GM18909 (cell line): ENCODE data around the gene WWOX.
A peak's percentile ranks its signal among the peaks of the same experiment; 100 is the strongest.

Experiments
- ATAC-seq: cut with Tn5 transposase; IDR thresholded peaks from one replicate; pipeline ENCODE4 v1.9.1; 2021; ENCODE audit warnings: mild to moderate bottlenecking; ENCODE audit not compliant: unreplicated experiment, poor library complexity

The WWOX gene

GRCh38 chr16:78102122-78102660 lies 2.7 kb downstream of the WWOX start:
- no peak for ATAC-seq

- ATAC-seq = no peak
Observed at GRCh38 chr16:78102865-78103264, 3.4 kb downstream of the WWOX start.

GRCh38 chr16:78105517-78105916 lies 6.1 kb downstream of the WWOX start:
- ATAC-seq = no peak

- ATAC-seq = no peak
Observed at GRCh38 chr16:78106686-78107085, 7.2 kb downstream of the WWOX start.

GRCh38 chr16:78108451-78108850 lies 9.0 kb downstream of the WWOX start:
- no peak for ATAC-seq

- ATAC-seq = no peak
Observed at GRCh38 chr16:78113258-78113657, 13.8 kb downstream of the WWOX start.

- ATAC-seq = no peak
Observed at GRCh38 chr16:78115659-78116058, 16.2 kb downstream of the WWOX start.

GRCh38 chr16:78116946-78117345 lies 17.5 kb downstream of the WWOX start:
- ATAC-seq = no peak

- no peak for ATAC-seq
Observed at GRCh38 chr16:78117391-78117790, 17.9 kb downstream of the WWOX start.

GRCh38 chr16:78118469-78119025 lies 19.1 kb downstream of the WWOX start:
- ATAC-seq = no peak

- peak; percentile 83 for ATAC-seq
Observed at GRCh38 chr16:78122774-78123315, 23.4 kb downstream of the WWOX start.

- ATAC-seq = no peak
Observed at GRCh38 chr16:78125112-78125844, 25.8 kb downstream of the WWOX start.

- no peak for ATAC-seq
Observed at GRCh38 chr16:78126662-78127061, 27.2 kb downstream of the WWOX start.

GRCh38 chr16:78127130-78127529 lies 27.7 kb downstream of the WWOX start:
- ATAC-seq = no peak

GRCh38 chr16:78128913-78129312 lies 29.5 kb downstream of the WWOX start:
- ATAC-seq = no peak

- ATAC-seq = no peak
Observed at GRCh38 chr16:78129349-78129748, 29.9 kb downstream of the WWOX start.

GRCh38 chr16:78130083-78130608 lies 30.7 kb downstream of the WWOX start:
- no peak for ATAC-seq

GRCh38 chr16:78130950-78131349 lies 31.5 kb downstream of the WWOX start:
- no peak for ATAC-seq

- ATAC-seq = no peak
Observed at GRCh38 chr16:78133919-78134318, 34.5 kb downstream of the WWOX start.

- no peak for ATAC-seq
Observed at GRCh38 chr16:78134944-78135619, 35.6 kb downstream of the WWOX start.

- ATAC-seq = no peak
Observed at GRCh38 chr16:78137179-78137578, 37.7 kb downstream of the WWOX start.
